Loucy (cell line): Measurements from ENCODE around the gene SLC30A3.

ENCODE experiments used
- CTCF ChIP-seq: fragments of 200-600 bp; sonication (generic); conservative IDR thresholded peaks from 2 replicates; pipeline ENCODE4 v1.5.1; 2014; ENCODE audit warnings: mild to moderate bottlenecking, antibody characterized with exemption, low read length
- EZH2phosphoT487 ChIP-seq: fragments of 200-600 bp; IDR thresholded peaks from 2 replicates; pipeline ENCODE4 v1.6.1; 2018; ENCODE audit warnings: antibody characterized with exemption, mild to moderate bottlenecking, moderate library complexity, borderline replicate concordance

DNA sequence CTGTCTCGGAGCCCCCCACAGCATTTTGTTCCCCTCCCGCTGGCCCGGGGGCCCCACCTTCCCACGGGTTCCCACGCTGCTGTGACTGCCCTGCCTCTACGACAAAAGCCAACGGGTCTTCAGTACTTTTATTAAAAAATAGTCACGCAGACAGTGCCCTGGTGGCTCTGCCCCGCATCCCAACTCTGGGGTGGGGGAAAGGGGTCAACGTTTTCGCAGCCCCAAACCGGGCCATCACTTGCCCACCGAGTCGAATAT is 44.4 kb upstream of the SLC30A3 start:
- TF ChIP-seq CTCF, result no peak
- no peak for TF ChIP-seq EZH2phosphoT487
